ENCODE measurements around the gene LUC7L.

GRCh38 chr16:175011-175949, 54.0 kb downstream of the LUC7L start:
- no peak for TF ChIP-seq CTCF (IDR thresholded peaks at IDR 0.05)
- TF ChIP-seq ZFX (IDR thresholded peaks at IDR 0.05; ENCODE audit: borderline replicate concordance) = no peak
